ENCODE results near the gene SV2C.

DNA sequence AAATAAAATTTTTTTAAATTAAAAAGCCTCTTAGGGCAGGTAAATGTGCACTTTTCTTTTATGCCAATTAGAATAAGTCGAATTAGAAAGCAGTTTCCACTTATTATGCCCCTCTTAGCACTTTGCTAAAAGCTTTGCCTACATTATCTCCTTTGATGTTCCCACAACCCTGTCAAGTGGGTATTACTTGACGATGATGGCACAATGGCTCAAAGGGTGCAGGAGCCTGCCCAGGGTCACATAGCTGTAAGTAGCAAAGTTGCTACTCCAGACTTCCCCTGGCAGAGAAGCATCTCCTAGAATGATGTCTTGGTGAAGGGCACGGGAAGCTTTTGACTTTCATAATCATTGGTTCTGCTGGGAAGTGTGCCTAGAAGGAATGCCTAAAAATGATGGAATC is 301.5 kb downstream of the SV2C start:
- TF ChIP-seq POLR2AphosphoS5 (IDR thresholded peaks at IDR 0.05) (no peak), CTCF (IDR thresholded peaks at IDR 0.05) (no peak), EP300 (IDR thresholded peaks at IDR 0.05) (no peak)
